CD4-positive, alpha-beta T cell treated with Interleukin-2 at 100 ng/mL for 4 hours (primary cell): Measurements from ENCODE around the gene TUBD1.
"Not testable (repeated sequence)": the region's sequence is repeated elsewhere in the genome, so short reads cannot be mapped to it uniquely, and the experiment has no call there.

ENCODE experiments used
- DNase-seq: peaks from one replicate; pipeline ENCODE4 v3.0.0-alpha.2; 2020; ENCODE audit warnings: low spot score

The TUBD1 gene

DNA sequence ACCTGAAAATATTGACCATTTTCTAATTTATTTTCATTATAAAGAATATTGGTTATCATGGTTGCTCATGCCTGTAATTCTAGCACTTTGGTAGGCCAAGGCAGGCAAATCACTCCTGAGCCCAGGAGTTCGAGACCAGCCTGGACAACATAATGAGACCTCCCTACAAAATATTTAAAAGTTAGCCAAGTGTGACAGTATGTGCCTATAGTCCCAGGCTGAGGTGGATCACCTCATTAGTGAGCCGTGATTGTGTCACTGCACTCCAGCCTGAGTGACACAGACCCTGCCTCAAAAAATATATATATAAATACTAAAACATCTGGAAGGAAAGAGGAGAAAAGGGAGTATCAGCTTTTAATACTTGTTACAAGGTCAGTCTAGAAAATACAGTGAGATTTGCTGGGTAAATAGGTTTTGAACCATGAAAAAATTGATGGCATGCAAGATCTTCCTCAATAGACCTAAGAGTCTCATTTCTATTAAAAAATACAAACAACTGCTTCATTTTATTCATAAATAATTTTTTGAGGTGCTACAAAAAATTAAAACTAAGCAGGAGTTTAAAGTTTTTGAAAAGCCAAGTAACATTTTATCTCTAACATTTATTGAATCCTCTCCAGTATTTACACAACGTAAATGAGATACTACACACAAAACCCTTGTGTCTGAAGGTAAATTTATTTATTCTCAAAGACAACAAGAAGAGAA, 47.7 kb downstream of the TUBD1 start:
- no peak for DNase-seq

DNA sequence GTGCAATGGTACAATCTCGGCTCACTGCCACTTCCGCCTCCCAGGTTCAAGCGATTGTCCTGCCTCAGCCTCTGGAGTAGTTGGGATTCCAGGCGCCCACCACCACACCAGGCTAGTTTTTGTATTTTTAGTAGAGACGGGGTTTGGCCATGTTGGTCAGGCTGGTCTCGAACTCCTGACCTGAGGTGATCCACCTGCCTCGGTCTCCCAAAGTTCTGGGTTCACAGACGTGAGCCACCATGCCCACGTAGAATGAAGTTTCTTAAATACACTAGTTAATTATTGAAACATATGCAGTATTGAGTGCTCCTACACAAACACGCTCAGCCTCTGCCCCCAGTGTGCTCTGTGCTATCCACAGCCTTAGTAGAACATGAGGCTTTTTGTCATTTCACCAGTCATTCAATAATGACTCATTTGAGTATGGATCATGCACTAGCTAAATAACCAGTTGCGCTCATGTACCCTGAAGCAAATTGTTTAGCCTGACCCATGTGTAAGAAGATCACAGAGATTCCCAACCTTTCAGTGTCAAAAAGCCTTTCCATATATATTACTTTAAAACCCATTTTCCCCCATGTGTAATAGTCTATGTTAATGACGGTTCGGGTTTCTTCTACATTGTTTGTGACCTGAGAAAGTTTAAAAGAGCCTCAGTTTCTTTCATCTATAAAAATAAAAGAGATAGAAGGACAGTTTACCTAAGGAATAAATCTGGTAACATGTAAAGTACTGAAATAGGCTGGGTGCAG, 49.7 kb downstream of the TUBD1 start:
- peak; percentile 80 for DNase-seq

DNA sequence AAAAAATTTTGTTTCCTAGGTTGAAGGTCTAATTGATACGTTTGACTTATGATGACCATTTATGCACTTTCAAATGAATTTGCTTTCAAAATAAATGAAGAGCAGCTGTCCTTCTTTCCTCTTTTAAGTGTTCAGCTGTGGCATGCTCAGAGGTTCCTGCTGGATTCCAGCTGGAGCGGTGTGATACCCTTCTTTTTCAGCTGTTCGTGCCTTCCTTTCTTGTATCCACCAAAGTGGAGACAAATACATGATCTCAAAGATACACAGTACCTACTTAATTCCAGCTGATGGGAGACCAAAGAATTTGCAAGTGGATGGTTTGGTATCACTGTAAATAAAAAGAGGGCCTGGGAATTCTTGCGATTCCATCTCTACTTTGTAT, 50.9 kb downstream of the TUBD1 start:
- not testable (repeated sequence) for DNase-seq

DNA sequence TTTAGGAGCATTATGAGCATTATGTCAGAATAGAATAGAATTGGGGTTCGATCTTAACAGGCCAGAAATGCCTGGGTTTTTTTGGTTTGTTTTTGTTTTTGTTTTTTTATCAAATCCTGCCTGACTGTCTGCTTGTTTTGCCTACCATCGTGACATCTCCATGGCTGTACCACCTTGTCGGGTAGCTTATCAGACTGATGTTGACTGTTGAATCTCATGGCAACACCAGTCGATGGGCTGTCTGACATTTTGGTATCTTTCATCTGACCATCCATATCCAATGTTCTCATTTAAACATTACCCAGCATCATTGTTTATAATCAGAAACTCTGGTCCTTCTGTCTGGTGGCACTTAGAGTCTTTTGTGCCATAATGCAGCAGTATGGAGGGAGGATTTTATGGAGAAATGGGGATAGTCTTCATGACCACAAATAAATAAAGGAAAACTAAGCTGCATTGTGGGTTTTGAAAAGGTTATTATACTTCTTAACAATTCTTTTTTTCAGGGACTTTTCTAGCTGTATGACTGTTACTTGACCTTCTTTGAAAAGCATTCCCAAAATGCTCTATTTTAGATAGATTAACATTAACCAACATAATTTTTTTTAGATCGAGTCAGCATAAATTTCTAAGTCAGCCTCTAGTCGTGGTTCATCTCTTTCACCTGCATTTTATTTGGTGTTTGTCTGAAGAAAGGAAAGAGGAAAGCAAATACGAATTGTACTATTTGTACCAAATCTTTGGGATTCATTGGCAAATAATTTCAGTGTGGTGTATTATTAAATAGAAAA, 51.5 kb downstream of the TUBD1 start:
- DNase-seq: peak; percentile 74

DNA sequence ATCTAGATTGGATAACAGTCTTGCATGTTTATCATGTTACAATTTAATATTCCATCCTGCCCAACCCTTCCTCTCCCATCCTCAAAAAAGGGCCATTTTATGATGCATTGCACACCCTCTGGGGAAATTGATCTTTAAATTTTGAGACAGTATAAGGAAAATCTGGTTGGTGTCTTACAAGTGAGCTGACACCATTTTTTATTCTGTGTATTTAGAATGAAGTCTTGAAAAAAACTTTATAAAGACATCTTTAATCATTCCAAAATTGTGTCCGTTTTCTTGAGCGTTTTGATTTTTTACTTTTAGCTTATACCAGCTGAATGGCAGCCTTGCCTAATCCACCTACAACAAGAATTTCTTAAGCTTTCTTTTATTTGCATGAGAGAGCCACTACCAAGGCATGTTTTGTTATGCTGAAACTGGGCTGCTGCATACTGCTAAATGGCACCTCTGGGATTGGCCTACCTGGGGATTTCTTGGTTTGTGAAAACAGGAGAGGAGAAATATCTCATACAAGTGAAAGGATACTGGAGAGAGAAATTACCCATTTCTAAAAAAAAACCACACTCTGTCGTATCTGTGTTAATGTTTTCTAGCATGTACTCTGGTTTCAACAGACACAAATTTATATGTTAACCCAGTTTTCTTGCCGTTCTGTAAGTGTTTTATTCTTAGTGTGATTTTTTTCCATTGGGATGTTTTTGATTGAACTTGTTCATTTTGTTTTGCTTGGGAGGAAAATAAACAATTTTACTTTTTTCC, 52.2 kb downstream of the TUBD1 start:
- DNase-seq: peak; percentile 62

DNA sequence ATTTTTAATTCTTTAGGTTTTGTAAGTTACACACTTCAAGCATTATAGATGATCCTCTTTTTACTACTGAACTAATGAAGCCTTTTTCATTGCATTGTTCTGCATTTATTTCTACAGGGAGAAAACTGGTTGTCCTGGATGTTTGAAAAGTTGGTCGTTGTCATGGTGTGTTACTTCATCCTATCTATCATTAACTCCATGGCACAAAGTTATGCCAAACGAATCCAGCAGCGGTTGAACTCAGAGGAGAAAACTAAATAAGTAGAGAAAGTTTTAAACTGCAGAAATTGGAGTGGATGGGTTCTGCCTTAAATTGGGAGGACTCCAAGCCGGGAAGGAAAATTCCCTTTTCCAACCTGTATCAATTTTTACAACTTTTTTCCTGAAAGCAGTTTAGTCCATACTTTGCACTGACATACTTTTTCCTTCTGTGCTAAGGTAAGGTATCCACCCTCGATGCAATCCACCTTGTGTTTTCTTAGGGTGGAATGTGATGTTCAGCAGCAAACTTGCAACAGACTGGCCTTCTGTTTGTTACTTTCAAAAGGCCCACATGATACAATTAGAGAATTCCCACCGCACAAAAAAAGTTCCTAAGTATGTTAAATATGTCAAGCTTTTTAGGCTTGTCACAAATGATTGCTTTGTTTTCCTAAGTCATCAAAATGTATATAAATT, 53.0 kb downstream of the TUBD1 start:
- DNase-seq: peak; percentile 48

DNA sequence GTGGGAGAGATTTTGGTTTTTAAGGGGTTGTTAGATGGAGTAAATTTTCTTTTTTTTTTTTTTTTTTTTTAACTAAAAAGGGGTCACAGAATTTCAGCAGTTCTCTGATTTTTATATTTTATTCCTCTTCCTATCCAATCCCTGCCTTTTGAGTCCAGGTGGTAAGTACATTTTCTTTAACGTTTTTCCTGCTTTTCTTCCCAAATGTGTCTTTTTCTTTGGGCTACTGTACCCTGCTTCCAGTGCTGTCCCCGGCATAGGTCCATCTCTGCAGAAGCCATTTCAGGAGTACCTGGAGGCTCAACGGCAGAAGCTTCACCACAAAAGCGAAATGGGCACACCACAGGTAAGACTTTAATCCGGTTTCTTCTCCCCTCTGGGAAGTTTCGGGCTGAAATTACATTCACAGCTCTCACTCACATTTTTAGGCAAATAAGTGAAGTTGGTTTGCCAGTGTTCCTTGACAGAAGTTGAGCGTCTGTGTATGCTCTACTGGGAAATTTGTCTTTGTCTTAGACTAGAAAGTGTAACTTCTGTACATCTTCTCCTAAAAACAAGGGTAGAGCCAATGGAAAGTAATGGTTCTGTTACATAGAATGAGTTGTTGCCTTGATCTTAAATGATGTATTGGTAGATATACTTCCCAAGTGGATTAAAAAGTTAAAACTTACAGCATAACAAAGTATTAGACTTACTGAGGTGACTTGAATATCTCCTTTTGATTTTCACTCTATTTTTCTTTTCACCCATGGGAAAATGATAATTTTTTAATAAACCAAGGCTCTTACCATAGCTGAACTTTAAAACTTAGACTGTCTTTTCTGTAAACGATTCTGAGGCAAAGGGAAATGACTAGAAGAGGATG, 54.5 kb downstream of the TUBD1 start:
- peak; percentile 71 for DNase-seq

DNA sequence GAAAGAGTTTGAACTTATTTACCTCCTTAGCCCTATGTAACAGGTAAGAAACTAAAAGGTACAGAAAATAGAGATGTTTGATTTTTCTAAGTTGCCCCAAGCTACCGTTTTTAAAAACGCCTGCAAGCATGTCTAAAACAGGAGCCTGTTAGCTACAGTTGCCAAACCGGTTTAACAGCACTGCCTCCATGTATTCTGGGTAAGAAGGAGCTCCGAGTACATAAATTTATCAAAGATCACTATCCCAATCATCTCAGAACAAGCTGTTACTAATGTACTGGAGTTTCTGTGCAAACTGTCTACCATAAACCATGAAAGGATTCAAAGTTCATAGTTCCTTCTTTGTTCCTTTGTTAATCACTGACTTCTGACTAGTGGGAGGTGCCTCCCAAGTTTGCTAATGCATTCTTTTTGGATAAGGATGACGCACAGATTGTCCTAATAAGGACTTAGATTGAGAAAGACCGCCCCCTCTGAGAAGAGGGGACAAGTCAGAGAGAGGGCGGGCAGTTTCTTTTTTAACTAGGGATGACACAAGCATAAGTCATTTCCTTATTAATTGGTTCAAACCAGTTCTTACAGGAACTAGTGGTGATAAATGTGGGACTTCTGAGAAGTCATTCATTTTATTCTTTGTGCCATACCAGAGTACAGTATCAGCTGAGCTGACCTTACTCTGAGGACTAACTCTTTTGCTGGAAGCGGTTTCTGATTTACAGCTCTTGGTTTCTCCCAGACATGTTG, 55.3 kb downstream of the TUBD1 start:
- DNase-seq: peak; percentile 97

DNA sequence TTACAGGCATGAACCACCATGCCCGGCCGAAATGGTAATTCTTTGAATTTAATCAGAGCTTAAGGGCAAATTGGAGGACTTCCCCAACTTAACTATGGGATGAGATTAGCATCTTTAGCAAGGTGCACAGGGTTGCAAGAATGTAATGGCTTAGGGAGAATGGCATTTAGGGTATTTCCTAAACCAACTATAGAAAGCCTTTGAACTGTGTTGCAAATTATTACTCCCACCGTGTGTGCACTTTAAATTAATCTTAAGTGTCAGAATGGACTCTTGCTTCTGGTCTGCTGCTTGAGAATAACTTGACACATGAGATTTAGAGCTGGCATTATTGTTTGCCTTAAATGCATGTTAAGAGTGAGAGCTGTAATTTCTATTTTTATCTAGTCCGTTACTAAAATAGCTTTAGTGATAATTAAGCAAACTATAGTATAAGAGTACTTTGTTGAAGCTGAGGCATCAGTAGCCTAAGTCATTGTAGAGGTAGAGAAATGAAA, 59.8 kb downstream of the TUBD1 start:
- peak; percentile 47 for DNase-seq

DNA sequence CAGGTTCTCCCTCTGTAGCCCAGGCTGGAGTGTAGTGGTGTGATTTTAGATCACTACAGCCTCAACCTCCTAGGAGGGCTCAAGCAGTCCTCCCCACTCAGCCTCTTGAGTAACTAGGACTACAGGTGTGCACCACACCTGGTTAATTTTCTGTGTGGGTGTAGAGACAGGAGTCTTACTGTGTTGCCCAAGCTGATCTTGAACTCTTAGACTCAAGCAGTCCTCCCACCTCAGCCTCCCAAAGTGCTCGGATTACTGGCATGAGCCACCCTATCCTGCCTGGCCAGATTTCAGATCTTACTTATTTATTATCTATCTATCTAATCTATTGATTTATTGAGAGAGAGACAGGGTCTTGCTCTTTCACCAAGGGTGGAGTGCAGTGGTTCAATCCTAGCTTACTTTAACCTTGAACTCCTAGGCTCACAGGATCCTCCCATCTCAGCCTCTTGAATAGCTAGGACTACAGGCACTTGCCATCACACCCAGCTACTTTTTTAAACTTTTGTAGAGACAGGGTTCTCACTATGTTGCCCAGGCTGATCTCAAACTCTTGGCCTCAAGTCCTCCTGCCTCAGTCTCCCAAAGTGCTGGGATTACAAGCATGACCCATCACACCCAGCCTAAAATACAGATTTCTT, 61.8 kb downstream of the TUBD1 start:
- no peak for DNase-seq

DNA sequence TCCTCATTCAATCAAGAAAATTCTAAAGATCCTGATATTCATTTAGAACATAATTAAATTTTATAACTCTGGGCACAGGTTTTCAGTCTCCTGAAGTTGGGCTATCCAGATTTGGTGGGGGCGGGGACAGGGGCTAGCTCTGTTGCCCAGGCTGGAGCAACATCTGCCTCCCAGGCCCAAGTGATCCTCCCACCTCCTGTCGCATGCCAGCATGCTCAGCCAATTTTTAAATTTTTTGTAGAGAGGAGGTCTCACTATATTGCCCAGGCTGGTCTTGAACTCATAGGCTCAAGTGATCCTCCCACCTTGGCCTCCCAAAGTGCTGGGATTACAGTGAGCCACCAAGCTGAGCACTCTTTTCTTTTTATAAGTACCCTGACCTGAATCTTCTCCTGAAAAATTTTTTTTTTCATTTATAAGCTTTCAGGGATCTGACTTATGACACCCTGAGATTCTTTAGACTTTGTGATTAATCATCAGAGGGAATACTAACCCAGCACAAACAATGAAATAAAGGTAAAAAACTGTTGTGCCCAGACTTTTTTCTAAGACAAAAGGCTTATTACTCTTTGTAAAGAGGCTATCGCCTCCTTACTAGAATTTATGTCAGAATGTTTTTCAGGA, 62.6 kb downstream of the TUBD1 start:
- DNase-seq: no peak

DNA sequence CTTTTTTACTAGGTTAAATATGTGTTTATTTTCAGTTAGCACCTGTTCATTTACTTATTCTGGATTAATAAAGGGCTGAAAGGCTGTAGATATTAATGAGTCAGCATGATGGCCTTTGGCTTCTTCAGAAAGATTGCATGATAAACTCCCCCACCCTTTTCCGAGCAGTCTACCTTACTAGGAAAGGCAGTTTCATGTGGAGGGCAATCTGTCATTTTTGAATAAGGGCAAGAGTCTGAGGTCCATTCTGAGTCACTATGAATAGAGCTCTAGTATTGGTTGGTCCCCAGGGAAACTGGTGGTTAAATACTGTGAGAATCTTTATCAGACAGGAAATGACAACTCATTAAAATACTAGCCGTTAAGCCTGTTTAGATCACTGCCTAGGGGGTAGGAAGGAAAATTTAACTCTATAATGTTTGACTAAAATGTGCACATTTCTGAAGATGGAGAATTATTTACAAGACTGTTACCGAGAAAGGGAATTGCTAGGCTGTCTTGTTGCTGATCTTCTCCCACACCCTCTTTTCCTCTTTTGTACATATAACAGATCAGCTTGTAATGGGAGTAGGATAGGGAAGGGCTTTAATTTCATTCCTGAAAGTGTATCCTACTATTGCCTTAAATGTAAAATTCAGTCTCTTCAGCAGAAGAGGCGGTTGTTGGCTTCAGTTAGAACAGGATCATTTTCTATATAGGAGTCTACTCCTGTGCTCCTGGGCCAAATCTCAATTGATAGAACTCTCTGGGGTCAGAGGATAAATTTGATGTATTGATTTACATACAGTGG, 63.3 kb downstream of the TUBD1 start:
- DNase-seq: peak; percentile 96

DNA sequence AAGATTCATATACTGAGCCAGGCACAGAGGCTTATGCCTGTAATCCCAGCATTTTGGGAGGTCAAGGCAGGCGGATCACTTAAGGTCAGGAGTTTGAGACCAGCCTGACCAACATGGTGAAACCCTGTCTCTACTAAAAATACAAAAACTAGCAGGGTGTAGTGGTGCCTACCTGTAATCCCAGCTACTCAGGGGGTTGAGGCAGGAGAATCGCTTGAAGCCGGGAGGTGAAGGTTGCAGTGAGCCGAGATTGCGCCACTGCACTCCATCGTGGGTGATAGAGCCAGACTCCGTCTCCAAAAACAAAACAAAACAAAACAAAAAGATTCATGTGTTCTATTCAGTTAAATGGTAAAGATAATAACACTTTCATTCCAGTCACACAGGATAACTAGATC, 63.9 kb downstream of the TUBD1 start:
- DNase-seq: not testable (repeated sequence)

DNA sequence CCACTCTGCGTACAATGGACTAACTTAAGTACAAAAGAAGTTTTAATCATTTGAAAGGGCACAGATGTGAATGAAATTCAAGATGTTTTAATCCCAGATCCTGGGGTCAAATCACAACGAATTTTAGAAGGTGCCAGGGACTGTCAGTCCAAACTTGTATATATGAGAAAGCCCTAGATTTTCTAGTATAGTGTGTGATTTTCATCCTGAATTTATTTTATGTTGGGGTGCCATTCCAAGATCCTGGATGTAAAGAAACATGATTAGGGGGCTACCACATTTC, 64.3 kb downstream of the TUBD1 start:
- no peak for DNase-seq

DNA sequence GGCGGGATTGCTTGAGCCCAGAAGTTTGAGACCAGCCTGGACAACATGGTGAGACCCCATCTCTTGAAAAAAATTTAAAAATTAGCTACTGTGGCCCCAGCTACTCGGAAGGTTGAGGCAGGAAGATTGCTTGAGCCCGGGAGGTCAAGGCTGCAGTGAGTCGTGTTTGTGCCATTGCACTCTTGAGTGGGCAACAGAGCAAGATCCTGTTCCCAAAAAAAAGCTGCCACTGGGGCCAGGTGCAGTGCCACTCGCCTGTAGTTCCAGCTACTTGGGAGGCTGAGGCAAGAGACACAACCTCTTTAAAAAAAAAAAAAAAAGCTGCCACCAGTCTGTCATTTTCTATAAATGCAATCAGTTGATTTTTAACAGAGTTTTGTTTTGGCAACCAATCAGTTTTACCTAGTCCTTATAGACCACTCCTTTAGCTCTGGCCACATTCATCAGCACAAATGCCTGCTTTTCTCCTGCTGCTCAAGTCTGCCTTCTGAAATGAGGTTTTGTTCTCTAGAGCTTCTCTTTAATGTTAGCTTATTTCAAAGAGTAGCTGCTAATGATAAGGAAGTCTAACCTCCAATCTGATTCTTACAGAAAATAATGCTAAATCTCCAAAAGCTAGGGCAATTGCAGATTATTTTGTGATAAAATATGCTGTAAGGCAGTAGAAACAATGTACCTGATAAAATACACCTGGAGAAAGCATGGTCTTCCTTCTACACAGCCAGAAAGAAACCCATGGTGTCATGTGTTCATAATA, 64.8 kb downstream of the TUBD1 start:
- DNase-seq: peak; percentile 77

DNA sequence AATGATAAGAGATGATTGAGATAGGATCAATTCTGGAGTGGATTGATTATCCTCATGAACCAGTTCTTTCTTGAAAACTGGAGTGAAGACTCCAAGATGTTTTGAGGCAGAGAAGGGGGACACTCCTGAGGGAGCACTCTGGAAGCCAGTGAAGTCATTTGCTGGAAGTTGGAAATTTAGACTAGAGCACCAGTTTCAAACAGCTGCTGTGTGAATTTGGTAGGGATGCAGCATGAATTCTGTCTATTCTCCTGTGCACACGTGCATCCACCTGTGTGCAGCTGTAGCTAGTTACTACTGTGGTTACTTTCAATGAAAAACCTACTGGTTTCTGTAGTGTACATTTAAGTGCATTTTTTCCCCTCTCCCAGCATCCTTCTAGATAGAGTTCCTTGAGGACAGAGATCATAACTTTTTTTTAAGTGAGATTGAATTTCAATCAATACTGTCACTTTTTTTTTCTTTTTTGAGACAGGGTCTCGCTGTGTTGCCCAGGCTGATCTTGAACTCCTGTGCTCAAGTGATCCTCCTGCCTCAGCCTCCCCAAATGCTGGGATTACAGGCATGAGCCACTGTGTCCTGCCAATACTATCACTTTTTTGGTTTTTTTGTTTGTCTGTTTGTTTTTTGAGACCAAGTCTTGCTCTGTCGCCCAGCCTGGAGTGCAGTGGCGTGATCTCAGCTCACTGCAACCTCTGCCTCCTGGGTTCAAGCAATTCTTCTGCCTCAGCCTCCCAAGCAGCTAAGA, 65.9 kb downstream of the TUBD1 start:
- no peak for DNase-seq
